ENCODE measurements around the gene ABHD5. TPM values are rescaled to one million over a fixed set of nuclear protein-coding genes. Genes with fewer than 3 reads are reported as not detected.

The ABHD5 gene
- total and polyA plus RNA-seq, 2 of the 8 experiments (the other 6 are each of a cell fraction or from before 2014, with no cell fraction given), result 10.5 to 16.4 TPM

GRCh38 chr3:43707266-43707665, 16.5 kb downstream of the ABHD5 start:
- no peak overlapping the region for H4K5ac ChIP-seq (ENCODE audit: insufficient read length, low read depth, low read length)
- ChIA-PET CTCF (ENCODE audit: partially characterized antibody) (no interaction called here), POLR2A (ENCODE audit: partially characterized antibody) (no interaction called here)
- no peak overlapping the region for H3K9ac ChIP-seq (replicated peaks in 1 of 4; ENCODE audit: extremely low read depth in 1 of 4, low read depth in 3 of 4, low read length in 3 of 4)
- H2BK15ac ChIP-seq (ENCODE audit: low read length), result no peak overlapping the region
- H3K4me1 ChIP-seq (replicated peaks in 1 of 4; ENCODE audit: control insufficient read depth in 3 of 4, insufficient read depth in 4 of 4, low read length in 3 of 4), result no peaks in the 10 kb centered on the region
- H3K36me3 ChIP-seq (ENCODE audit: control insufficient read depth in 2 of 4, insufficient read depth in 4 of 4, low read length in 3 of 4), result peaks cover 2 to 7% (median 4%) of the 10 kb centered on the region in 4 experiments; a peak in 4 of 8 replicates
- H4K91ac ChIP-seq (replicated peaks; ENCODE audit: insufficient read length, low read length), result no peak overlapping the region
- H2BK120ac ChIP-seq (replicated peaks; ENCODE audit: low read depth, low read length), result no peak overlapping the region
- H4K20me1 ChIP-seq (replicated peaks in 1 of 2; ENCODE audit: control insufficient read depth in 1 of 2, insufficient read depth in 2 of 2, low read length in 2 of 2), result no peaks in the 10 kb centered on the region
- H3K23ac ChIP-seq (ENCODE audit: insufficient read length), result no peak overlapping the region
- 81% methylated on average over 2 of the region's 2 CpGs; no CpG with 5 or more reads in 1 of the 2 experiments for WGBS, 2 experiments (ENCODE audit: extremely low coverage in 1 of 2, insufficient coverage in 1 of 2, insufficient read length in 1 of 2, insufficient replicate concordance in 2 of 2, low coverage in 1 of 2, low lambda C conversion rate in 2 of 2, missing lambda C conversion rate in 1 of 2)
- no peaks in the 10 kb centered on the region for H3K79me1 ChIP-seq (ENCODE audit: low read depth, low read length)
- no peak overlapping the region for H3K4ac ChIP-seq (replicated peaks; ENCODE audit: insufficient read length, low read depth, low read length)
- FAIRE-seq, result no peak
- H3K4me3 ChIP-seq (ENCODE audit: extremely low read depth in 1 of 4, insufficient read depth in 2 of 4, low read depth in 3 of 4, low read length in 4 of 4), result no peak overlapping the region
- H3K23me2 ChIP-seq (ENCODE audit: low read depth, low read length), result no peaks in the 10 kb centered on the region
- H3K56ac ChIP-seq (replicated peaks; ENCODE audit: insufficient read length, low read depth, low read length), result no peak overlapping the region
- H3K27me3 ChIP-seq (replicated peaks in 1 of 4; ENCODE audit: control insufficient read depth in 3 of 4, extremely low read depth in 1 of 4, insufficient read depth in 3 of 4, low read length in 3 of 4), result no peaks in the 10 kb centered on the region
- no peak overlapping the region for H3K4me2 ChIP-seq (ENCODE audit: insufficient read depth in 1 of 2, low read depth in 2 of 2, low read length in 2 of 2)
- no peaks in the 10 kb centered on the region for H3K79me2 ChIP-seq (ENCODE audit: control insufficient read depth in 1 of 2, insufficient read depth in 2 of 2, low read length in 2 of 2)
- H3K18ac ChIP-seq (ENCODE audit: extremely low read depth, low read length), result no peak overlapping the region
- no peak overlapping the region for H2BK12ac ChIP-seq (ENCODE audit: low read depth, low read length)
- H3K14ac ChIP-seq (ENCODE audit: insufficient read length), result no peak overlapping the region
- H4K8ac ChIP-seq (ENCODE audit: extremely low read depth, insufficient read depth, low read length), result no peak overlapping the region
- no peak overlapping the region for H3K27ac ChIP-seq (ENCODE audit: low read depth, low read length)
- no peak overlapping the region for H2BK20ac ChIP-seq (ENCODE audit: low read length)
- DNase-seq (ENCODE audit: low read depth in 1 of 2, low spot score in 2 of 2), result no peak
- H2AFZ ChIP-seq (ENCODE audit: low read length), result no peak overlapping the region
- H2AK5ac ChIP-seq (ENCODE audit: low read depth, low read length), result no peak overlapping the region
- H3K9me3 ChIP-seq (ENCODE audit: insufficient read depth in 2 of 2, low read depth in 1 of 2, low read length in 1 of 2), result no peaks in the 10 kb centered on the region
- H2BK5ac ChIP-seq (ENCODE audit: low read depth, low read length), result no peak overlapping the region
- TF ChIP-seq SP1 (IDR thresholded peaks at IDR 0.05; ENCODE audit: low read depth, low read length) (no peak), E2F6 (IDR thresholded peaks at IDR 0.05) (no peak), KDM1A (IDR thresholded peaks at IDR 0.05; ENCODE audit: borderline replicate concordance, low read length) (no peak), JUND (IDR thresholded peaks at IDR 0.05; ENCODE audit: low read length) (no peak), JUN (IDR thresholded peaks at IDR 0.05; ENCODE audit: low read depth, low read length) (no peak), EP300 (IDR thresholded peaks at IDR 0.05; ENCODE audit: borderline replicate concordance in 1 of 2, low read depth in 2 of 2, low read length in 2 of 2) (no peak), CBX8 (IDR thresholded peaks at IDR 0.05; ENCODE audit: borderline replicate concordance, low read depth, low read length) (no peak), HDAC6 (IDR thresholded peaks at IDR 0.05; ENCODE audit: low read depth, low read length) (no peak), NRF1 (IDR thresholded peaks at IDR 0.05; ENCODE audit: low read depth, low read length) (no peak), GABPA (IDR thresholded peaks at IDR 0.05; ENCODE audit: borderline replicate concordance, insufficient read depth, low read length) (no peak), SP2 (IDR thresholded peaks at IDR 0.05; ENCODE audit: low read length) (no peak), SIX5 (IDR thresholded peaks at IDR 0.05; ENCODE audit: low read depth, low read length) (no peak), RAD21 (IDR thresholded peaks at IDR 0.05 in 1 of 2, conservative IDR thresholded peaks at IDR 0.05 in 1 of 2; ENCODE audit: low read depth in 2 of 2, low read length in 2 of 2) (no peak), ATF3 (IDR thresholded peaks at IDR 0.05; ENCODE audit: insufficient read depth, low read depth, low read length) (no peak)
